Measurements from ENCODE around the gene CDC27.

Gene CDC27

GRCh38 chr17:47204722-47205418 lies 15.8 kb upstream of the CDC27 start:
- Histone ChIP-seq H3K4me3 (ENCODE audit: low read length, poor library complexity, severe bottlenecking) (no peak overlapping the region), H2AFZ (ENCODE audit: low read length) (no peak overlapping the region), H3K9ac (ENCODE audit: low read depth, low read length, poor library complexity, severe bottlenecking) (no peak overlapping the region), H3K79me2 (ENCODE audit: insufficient read depth, low read length) (no peaks in the 10 kb centered on the region), H3K4me2 (ENCODE audit: low read depth, low read length, poor library complexity, severe bottlenecking) (peak overlapping the region; percentile 33), H3K4me1 (ENCODE audit: insufficient read depth, low read length, poor library complexity, severe bottlenecking) (peaks cover 31% of the 10 kb centered on the region), H3F3A (ENCODE audit: low read depth) (no peaks in the 10 kb centered on the region), H3K9me3 (ENCODE audit: insufficient read depth, low read depth, low read length) (no peaks in the 10 kb centered on the region), H4K20me1 (ENCODE audit: insufficient read depth, low read length, poor library complexity, severe bottlenecking) (no peaks in the 10 kb centered on the region), H3K36me3 (ENCODE audit: insufficient read depth, low read length) (no peaks in the 10 kb centered on the region), H3K9me2 (replicated peaks; ENCODE audit: low read depth, low read length) (no peaks in the 10 kb centered on the region), H3K27me3 (ENCODE audit: insufficient read depth, low read length, poor library complexity, severe bottlenecking) (no peaks in the 10 kb centered on the region)
- TF ChIP-seq CTCF (conservative IDR thresholded peaks at IDR 0.05; ENCODE audit: low read length), result no peak
- no peak for TF ChIP-seq EZH2phosphoT487 (IDR thresholded peaks at IDR 0.05; ENCODE audit: borderline replicate concordance)

- Histone ChIP-seq H3K4me2 (ENCODE audit: low read depth, low read length, poor library complexity, severe bottlenecking) (peak overlapping the region; percentile 33), H2AFZ (ENCODE audit: low read length) (no peak overlapping the region), H3F3A (ENCODE audit: low read depth) (no peaks in the 10 kb centered on the region), H3K27me3 (ENCODE audit: insufficient read depth, low read length, poor library complexity, severe bottlenecking) (no peaks in the 10 kb centered on the region), H3K4me3 (ENCODE audit: low read length, poor library complexity, severe bottlenecking) (no peak overlapping the region), H4K20me1 (ENCODE audit: insufficient read depth, low read length, poor library complexity, severe bottlenecking) (no peaks in the 10 kb centered on the region), H3K9ac (ENCODE audit: low read depth, low read length, poor library complexity, severe bottlenecking) (no peak overlapping the region), H3K4me1 (ENCODE audit: insufficient read depth, low read length, poor library complexity, severe bottlenecking) (peaks cover 28% of the 10 kb centered on the region), H3K9me3 (ENCODE audit: insufficient read depth, low read depth, low read length) (no peaks in the 10 kb centered on the region), H3K36me3 (ENCODE audit: insufficient read depth, low read length) (no peaks in the 10 kb centered on the region), H3K79me2 (ENCODE audit: insufficient read depth, low read length) (no peaks in the 10 kb centered on the region), H3K9me2 (replicated peaks; ENCODE audit: low read depth, low read length) (no peaks in the 10 kb centered on the region)
- TF ChIP-seq EZH2phosphoT487 (IDR thresholded peaks at IDR 0.05; ENCODE audit: borderline replicate concordance) (no peak), CTCF (conservative IDR thresholded peaks at IDR 0.05; ENCODE audit: low read length) (no peak)
Observed at GRCh38 chr17:47203984-47204721, 15.1 kb upstream of the CDC27 start.

GRCh38 chr17:47201166-47201565 lies 12.1 kb upstream of the CDC27 start:
- peaks cover 25% of the 10 kb centered on the region for H3K4me1 ChIP-seq (ENCODE audit: insufficient read depth, low read length, poor library complexity, severe bottlenecking)
- TF ChIP-seq EZH2phosphoT487 (IDR thresholded peaks at IDR 0.05; ENCODE audit: borderline replicate concordance) (no peak), CTCF (conservative IDR thresholded peaks at IDR 0.05; ENCODE audit: low read length) (no peak)
- H3K9me3 ChIP-seq (ENCODE audit: insufficient read depth, low read depth, low read length), result no peaks in the 10 kb centered on the region
- no peak overlapping the region for H2AFZ ChIP-seq (ENCODE audit: low read length)
- no peaks in the 10 kb centered on the region for H3K27me3 ChIP-seq (ENCODE audit: insufficient read depth, low read length, poor library complexity, severe bottlenecking)
- H3F3A ChIP-seq (ENCODE audit: low read depth), result no peaks in the 10 kb centered on the region
- no peak overlapping the region for H3K9ac ChIP-seq (ENCODE audit: low read depth, low read length, poor library complexity, severe bottlenecking)
- no peaks in the 10 kb centered on the region for H3K79me2 ChIP-seq (ENCODE audit: insufficient read depth, low read length)
- H3K9me2 ChIP-seq (replicated peaks; ENCODE audit: low read depth, low read length), result no peaks in the 10 kb centered on the region
- H4K20me1 ChIP-seq (ENCODE audit: insufficient read depth, low read length, poor library complexity, severe bottlenecking), result no peaks in the 10 kb centered on the region
- no peaks in the 10 kb centered on the region for H3K36me3 ChIP-seq (ENCODE audit: insufficient read depth, low read length)
- H3K4me2 ChIP-seq (ENCODE audit: low read depth, low read length, poor library complexity, severe bottlenecking), result no peak overlapping the region
- no peak overlapping the region for H3K4me3 ChIP-seq (ENCODE audit: low read length, poor library complexity, severe bottlenecking)

Measured in Loucy (cell line).